Type B pancreatic cell (in vitro differentiated cells): ENCODE data around the gene PTGES2. TPM values are rescaled to one million over a fixed set of nuclear protein-coding genes. Genes with fewer than 3 reads are reported as not detected.
A peak's percentile ranks its signal among the peaks of the same experiment; 100 is the strongest.

ENCODE experiments used
- DNase-seq: peaks from one replicate; pipeline ENCODE4 v3.0.0; 2021; ENCODE audit warnings: mixed read lengths; ENCODE audit not compliant: unreplicated experiment; ENCODE audit errors: extremely low spot score
- H3K27ac Mint-ChIP-seq: 2 replicates; pipeline ENCODE4 v1.8.0; 2021; ENCODE audit warnings: mild to moderate bottlenecking, mixed read lengths
- H3K27me3 Mint-ChIP-seq: 2 replicates; pipeline ENCODE4 v1.8.0; 2021; ENCODE audit warnings: mixed read lengths
- H3K36me3 Mint-ChIP-seq: 2 replicates; pipeline ENCODE4 v1.8.0; 2021; ENCODE audit warnings: mixed read lengths
- H3K4me1 Mint-ChIP-seq: one replicate; pipeline ENCODE4 v1.8.0; 2021; ENCODE audit warnings: mixed read lengths; ENCODE audit not compliant: unreplicated experiment
- H3K4me3 Mint-ChIP-seq: 2 replicates; pipeline ENCODE4 v1.8.0; 2021; ENCODE audit warnings: mild to moderate bottlenecking, mixed read lengths
- H3K9me3 Mint-ChIP-seq: 2 replicates; pipeline ENCODE4 v1.8.0; 2021; ENCODE audit warnings: mixed read lengths
- CTCF ChIP-seq: fragments of 200-600 bp; sonication (generic); conservative IDR thresholded peaks from 2 replicates; pipeline ENCODE4 v1.5.0; 2021; ENCODE audit warnings: antibody characterized with exemption, mild to moderate bottlenecking
- total RNA-seq: library from RNA; stranded (reverse); gene quantifications from 2 replicates; pipeline ENCODE4 v1.2.1, GENCODE V29; 2021; ENCODE audit warnings: low replicate concordance

Gene PTGES2
- total RNA-seq, 1 donor from 2014 or later: 67.2 TPM

GRCh38 chr9:128096616-128097536 lies 30.7 kb downstream of the PTGES2 start:
- no peak for TF ChIP-seq CTCF
- H3K27ac Mint-ChIP-seq: peak overlapping the region; percentile 100
- H3K27me3 Mint-ChIP-seq: no peaks in the 10 kb centered on the region
- H3K4me1 Mint-ChIP-seq: peaks cover 56% of the 10 kb centered on the region
- peak overlapping the region; percentile 28 for H3K4me3 Mint-ChIP-seq
- H3K9me3 Mint-ChIP-seq: no peaks in the 10 kb centered on the region
- H3K36me3 Mint-ChIP-seq: peaks cover 6% of the 10 kb centered on the region
- no peak for DNase-seq

- H3K4me1 Mint-ChIP-seq: peaks cover 58% of the 10 kb centered on the region
- H3K27ac Mint-ChIP-seq: peak overlapping the region; percentile 99
- no peaks in the 10 kb centered on the region for H3K27me3 Mint-ChIP-seq
- H3K36me3 Mint-ChIP-seq: no peaks in the 10 kb centered on the region
- TF ChIP-seq CTCF: no peak
- no peak for DNase-seq
- H3K4me3 Mint-ChIP-seq: no peak overlapping the region
- H3K9me3 Mint-ChIP-seq: no peaks in the 10 kb centered on the region
These were observed 32.5 kb downstream of the PTGES2 start for GRCh38 chr9:128094950-128095544.

DNA sequence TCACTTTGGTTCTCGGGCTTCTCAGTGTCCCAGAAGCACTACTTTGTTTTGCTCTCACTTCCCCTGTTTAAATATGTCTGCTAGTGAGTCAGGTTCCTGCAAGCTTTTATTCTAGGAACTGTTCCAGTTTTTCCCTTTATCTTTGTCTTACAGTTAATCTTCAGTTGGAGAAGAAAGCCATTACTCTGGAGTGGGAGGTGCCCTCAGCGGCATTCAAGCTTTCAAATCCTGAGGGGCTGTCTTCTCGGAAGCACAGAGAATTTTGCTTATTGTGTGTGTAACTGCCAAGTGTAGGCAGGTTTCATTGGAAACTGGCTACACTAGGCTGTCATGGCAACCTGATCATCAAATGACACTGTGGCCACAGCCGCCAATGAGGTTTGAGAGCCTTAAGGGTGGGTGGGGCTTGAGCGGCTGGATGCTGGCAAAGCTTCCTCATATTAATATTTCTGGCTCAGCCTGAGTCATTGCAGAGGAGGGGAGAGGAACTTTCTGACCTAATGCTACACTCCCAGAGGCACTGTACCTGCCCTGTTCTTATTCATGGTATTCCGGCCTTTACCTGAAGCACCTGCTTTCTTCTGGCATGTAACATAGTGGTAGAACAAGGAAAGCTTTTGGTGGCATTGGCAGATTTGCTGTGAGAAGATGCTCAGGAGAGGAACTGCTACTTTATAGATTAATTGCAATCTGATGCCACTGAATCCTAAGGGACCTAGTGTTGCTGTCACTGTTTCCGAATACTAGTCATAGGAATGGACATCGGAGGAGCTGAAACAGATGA lies 33.2 kb downstream of the PTGES2 start:
- no peaks in the 10 kb centered on the region for H3K27me3 Mint-ChIP-seq
- peak overlapping the region; percentile 99 for H3K27ac Mint-ChIP-seq
- peak overlapping the region; percentile 79 for H3K4me3 Mint-ChIP-seq
- H3K9me3 Mint-ChIP-seq: no peaks in the 10 kb centered on the region
- H3K4me1 Mint-ChIP-seq: peaks cover 58% of the 10 kb centered on the region
- TF ChIP-seq CTCF: no peak
- no peaks in the 10 kb centered on the region for H3K36me3 Mint-ChIP-seq
- DNase-seq: peak; percentile 84

DNA sequence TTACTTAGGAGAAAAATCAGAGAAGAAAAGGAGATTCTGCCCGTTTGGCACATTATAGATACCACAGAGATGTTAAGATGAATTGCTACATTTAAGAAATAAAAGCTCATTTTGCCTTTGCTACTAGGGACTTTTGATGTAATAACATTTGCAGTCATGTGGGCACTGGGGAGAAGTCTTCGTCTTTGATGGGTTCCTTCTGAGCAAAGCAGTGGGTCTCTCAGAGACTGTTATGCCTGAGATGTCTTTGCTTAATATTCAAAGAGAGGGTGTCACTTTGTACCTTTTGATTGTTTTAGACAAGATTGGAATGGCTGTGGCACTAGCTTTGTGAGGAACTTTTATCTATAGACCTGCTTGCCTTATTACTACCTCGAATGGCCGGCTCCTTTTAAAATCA lies 34.5 kb downstream of the PTGES2 start:
- Mint-ChIP-seq H3K27me3 (no peaks in the 10 kb centered on the region), H3K4me1 (peaks cover 45% of the 10 kb centered on the region), H3K9me3 (no peaks in the 10 kb centered on the region), H3K36me3 (no peaks in the 10 kb centered on the region), H3K4me3 (no peak overlapping the region), H3K27ac (peak overlapping the region; percentile 99)
- no peak for DNase-seq
- TF ChIP-seq CTCF: no peak

GRCh38 chr9:128092199-128092977 lies 35.1 kb downstream of the PTGES2 start:
- H3K4me3 Mint-ChIP-seq: no peak overlapping the region
- H3K27ac Mint-ChIP-seq: peak overlapping the region; percentile 99
- no peak for TF ChIP-seq CTCF

More at GRCh38 chr9:128092199-128092977, 35.1 kb downstream of the PTGES2 start:
- Mint-ChIP-seq H3K9me3 (no peaks in the 10 kb centered on the region), H3K4me1 (peaks cover 41% of the 10 kb centered on the region), H3K36me3 (peaks cover 2% of the 10 kb centered on the region), H3K27me3 (no peaks in the 10 kb centered on the region)
- DNase-seq: no peak
